ELR (cell line): ENCODE data around the gene BRD1.
A peak's percentile ranks its signal among the peaks of the same experiment; 100 is the strongest.
"Not testable (repeated sequence)": the region's sequence is repeated elsewhere in the genome, so short reads cannot be mapped to it uniquely, and the experiment has no call there.

Source experiments
- DNase-seq: peaks from one replicate; pipeline ENCODE4 v3.0.0-alpha.2; 2015; ENCODE audit warnings: low read depth

BRD1 gene

DNA sequence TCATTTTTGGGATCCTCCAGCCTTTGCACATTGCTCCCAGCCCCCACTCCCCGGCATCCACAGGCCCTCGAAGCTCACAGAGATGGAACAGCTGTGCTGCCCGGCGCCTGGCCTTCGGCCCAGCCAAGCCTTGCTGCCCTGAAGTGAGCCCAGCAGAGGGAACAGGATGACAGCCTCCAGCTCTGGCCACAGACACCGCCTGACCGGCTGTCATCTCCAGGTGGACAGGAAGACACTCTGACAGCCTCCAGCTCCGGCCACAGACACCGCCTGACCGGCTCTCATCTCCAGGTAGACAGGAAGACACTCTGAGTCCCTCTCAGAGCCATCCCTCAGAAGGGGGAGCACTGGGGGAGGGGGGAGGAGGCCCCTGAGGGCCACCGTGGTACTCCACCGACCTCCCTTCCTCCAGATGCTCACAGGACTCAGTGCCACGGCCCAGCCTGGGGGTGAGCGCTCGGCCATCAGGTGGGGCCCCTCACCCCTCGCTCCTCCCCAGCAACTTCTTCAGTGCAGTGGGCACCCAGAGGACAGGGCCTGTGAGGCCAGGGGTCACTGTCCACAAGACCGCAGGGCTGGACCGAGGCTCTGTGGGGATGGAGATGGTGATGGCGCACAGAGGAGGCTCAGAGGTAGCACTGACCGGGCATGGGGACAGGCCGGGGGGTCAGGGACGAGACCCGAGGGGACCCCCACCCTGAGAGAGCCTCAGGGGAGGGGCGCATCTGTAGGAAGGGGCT is 58.6 kb downstream of the BRD1 start:
- DNase-seq, result no peak

DNA sequence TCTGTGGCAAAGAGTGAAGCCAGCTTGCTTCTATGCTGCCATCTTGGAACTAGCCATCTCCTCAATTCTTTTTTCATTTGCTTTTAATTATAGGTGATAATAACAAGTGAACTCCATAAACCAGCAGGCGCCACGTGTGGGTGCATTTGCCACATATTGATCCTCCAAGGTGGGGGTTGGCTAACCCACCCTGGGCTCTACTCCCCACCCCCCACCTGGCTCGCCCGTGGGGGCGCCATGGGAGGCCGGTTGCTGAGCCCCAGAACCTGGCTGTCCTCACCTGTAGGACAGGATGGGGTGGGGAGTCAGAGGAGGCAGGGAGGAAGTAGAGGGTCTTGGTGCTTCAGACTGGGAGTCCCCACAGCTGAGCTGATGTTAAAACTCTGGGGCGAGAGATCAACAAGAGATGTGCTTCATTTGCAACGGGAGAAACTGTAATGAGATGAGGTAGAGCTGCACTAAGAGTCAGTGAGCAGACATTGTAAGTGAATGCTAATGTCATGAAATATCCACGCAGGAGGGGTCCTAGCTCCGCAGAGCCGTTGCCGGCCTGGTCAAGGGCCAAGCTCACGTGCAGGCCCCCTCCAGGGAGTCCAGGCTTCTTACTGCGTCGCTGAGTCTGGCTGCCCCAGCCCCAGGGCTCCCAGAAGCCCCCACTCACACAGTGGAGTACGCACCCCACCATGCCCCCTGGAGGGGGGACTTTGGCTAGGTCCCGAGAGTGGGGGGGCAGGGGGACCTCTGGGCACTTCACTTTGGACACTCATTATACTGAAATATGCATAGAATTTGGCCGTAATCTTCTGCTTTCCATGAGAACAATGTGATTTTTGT is 59.4 kb downstream of the BRD1 start:
- DNase-seq, result no peak

DNA sequence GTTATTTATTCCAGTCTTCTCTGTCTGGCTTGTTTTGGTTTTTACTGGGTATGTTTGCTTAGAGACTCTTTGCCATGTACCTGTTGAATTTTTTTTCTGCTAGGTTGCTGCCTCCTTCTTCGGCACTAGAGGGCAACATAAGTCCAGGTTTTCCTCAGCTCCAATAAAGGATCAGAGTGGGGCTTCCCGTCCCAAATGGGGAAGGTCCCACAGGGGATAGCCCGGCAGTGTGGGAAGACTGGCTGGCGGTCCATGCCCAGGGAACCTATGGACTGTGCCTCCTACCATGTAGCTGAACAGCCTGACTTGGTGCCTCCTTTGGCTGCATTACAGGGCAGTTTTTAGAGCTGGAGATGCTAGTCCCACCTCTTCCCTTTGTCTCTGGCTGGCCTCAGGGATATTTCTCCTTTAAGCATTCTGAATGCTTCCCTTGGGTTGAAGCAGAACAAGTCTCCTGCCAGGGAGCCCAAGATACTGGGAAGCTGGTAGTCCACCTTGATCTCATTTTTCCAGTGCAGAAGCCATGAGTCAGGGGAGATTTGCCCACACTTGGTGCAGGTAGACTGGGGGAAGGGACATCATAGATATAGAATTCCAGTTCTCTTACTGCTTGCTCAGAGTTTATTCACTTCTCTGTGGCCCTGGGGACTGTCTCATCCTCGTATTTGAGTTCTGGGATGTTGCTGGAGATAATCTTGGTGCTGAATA is 60.2 kb downstream of the BRD1 start:
- DNase-seq, result peak; percentile 69

DNA sequence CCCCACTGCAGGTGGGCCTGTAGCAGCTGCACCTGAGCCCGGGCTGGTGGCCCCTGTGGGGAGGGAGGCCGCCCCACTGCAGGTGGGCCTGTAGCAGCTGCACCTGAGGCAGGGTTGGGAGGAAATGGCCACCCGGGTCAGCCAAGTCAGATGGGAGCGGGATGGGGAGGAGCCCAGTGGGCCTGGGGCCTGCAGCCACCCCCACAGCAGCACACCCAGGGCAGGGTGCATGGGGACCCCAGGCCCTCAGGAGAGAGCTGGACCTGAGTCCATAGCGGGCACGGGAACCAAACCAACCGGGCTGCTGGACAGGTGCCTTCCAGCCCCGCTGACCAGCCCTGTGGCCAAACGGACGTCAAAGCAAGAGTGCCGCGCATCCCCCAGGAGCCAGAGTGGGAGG is 61.7 kb downstream of the BRD1 start:
- no peak for DNase-seq

DNA sequence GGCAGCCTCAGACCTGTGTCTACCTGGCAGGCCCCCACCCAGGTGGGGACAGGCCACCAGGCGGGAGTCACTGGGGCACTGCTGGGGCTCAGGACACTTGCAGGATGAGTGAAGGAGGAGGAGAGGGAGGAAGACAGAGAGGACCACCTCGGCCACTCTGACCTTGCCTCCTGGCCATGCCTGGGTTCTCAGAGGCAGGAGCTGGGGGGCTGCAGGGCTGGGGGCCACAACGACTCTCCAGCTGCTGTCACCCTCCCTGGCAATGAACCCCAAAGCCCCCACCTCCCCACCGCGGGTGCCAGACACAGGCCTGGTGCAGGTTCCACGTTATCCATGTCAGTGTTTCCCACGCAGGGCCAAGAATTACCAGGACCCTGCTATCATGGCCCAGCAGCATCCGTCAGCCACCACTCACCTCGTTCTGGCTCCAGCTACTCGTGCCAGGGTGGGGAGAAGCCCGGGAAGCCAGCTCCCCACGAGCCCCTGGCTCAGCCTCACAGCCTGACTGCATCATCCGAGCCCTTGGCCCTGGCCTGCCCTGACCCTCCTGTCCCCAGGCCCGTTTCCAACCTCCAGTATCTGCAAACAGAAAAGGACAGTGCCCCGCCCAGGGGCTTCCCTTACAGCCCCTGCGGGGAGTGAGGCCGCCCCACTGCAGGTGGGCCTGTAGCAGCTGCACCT is 62.4 kb downstream of the BRD1 start:
- DNase-seq, result no peak

DNA sequence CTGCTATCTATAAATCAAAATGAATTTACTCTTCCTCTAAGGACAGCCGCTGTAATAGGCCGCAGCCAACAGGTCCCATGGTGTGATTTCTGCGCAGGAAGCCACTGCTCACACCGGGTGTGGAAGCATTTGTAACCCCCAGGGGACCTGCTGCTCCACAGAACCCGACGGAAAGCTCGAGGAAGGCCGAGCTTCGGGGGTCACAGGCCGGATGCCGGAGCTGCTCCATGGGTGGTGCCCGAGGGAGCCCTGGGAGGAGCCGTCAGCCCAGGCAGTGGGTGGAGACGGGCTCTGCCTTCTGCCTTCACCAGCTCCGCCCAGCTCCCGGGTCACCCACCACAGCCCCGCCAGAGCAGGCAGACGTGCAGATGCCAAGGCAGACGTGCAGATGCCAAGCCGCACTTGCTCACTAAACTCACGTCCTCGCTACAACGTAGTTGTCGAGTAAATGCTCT is 63.5 kb downstream of the BRD1 start:
- DNase-seq, result peak; percentile 24

DNA sequence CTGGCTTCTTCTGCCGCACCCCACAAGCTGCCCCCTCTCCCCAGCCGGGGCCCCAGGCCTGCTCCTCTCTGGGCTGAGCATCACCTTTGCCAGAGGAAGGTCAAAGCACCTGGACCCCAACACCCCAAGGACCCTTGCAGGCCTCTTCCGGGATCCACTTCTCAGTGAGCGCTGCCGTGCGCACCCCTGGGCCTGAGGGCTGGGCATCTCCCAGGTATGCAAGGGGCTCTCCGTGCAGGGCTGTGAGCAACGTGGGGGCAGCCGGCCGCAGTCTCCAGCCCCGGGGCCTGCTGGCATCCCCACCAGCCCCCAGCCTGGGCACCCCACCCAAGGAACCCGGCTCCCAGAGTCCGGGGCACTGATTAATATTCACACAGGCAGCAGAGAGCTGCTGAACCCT is 64.0 kb downstream of the BRD1 start:
- no peak for DNase-seq

DNA sequence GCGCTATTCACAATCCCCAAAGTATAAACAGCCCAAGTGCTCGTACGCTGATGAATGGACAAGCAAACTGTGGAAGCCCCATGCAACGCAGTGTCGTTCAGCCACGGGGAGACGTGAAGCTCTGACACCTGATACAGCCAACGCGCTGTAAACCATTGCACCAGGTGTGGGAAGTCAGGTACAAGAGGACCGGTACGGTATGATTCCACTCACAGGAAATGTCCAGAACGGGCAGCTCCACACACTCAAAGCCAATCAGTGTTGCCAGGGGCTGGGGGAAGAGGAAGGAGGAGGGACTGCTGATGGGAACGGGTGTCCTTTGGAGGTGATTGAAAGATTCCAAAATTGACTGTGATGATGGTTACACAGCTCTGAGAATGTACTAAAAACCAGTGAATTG is 64.5 kb downstream of the BRD1 start:
- DNase-seq, result no peak

DNA sequence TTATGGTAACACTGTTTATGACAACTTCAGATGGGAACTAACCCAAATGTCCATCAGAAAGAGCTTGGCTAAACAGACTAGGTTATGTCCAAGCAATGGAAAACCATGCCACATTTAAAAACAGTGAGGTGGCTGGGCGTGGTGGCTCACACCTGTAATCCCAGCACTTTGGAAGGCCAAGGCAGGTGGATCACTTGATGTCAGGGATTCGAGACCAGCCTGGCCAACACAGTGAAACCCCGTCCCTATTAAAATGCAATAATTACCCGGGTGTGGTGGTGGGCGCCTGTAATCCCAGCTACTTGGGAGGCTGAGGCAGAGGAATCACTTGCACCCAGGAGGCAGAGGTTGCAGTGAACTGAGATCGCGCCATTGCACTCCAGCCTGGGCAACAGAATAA is 65.1 kb downstream of the BRD1 start:
- not testable (repeated sequence) for DNase-seq

DNA sequence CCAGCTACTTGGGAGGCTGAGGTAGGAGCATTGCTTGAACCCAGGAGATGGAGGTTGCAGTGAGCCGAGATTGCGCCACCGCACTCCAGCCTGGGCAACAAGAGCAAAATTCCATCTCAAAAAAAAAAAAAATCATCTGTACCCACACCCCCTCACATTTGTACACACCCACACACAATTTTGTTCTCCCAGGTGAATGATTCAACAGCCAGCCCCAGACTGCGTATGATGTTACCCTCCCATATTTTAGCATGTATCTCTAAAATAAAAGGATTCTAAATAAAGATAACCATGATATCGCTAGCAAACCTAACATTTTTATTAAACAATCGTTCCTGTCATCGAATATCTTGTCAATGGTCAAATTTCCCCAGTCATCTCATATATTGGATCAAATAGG is 65.8 kb downstream of the BRD1 start:
- DNase-seq, result no peak

DNA sequence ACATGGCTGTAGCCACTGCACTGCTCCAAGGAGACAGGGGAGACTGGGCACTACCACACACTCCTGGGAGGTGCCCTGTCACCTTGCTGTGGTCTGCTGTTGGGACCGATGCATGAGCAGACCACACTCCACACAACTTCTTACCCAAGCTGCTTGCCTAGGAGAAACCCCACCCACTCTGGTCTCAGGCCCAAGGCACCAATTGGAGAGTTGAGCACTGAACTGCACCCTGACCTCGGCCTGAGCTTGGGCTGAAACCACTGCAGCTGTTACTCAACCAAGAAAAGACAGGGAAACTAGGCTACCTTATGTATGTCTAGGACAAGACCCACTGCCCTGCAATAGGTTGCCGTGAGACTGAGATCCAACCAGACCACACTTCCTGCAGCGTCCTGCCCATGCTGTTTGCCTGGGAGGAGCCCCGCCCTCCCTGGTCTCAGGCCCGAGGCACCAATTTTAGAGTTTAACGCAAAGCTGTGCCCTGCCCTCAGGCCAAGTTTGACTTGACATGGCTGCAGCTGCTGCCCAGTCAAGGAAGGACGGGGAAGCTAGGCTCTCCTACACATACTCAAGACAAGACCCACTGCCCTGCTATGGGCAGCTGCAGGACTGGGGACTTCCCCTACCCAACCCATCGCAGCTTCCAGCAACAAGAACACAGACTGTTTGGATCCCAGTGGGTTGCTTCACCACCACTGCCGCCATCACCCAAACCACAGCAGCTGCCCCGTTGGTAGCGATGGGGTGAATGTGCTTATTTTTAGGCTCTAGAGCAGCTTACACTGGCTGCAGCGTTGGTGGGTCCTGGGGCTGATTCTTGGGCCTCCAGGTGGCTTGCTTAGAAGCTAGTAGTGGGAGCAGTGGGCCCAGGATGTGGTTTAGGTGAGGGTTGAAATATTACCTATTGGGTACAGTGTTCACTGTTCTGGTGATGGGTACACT is 66.8 kb downstream of the BRD1 start:
- no peak for DNase-seq

DNA sequence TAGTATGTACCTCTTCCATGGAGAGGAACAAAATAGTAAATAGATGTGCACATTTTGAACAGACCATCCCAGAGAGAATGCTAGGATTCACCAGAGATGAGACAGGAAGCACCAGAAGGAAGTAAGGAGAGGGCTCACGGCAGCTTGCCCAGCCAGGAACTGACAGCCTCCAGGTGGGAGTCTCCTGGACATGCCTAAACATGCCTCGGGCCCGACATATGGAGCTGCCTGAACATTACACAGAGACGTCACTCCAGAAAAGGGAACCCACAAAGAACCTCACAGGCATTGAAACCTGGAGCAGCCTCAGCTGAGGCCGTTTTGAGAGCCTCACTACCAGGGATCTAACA is 67.4 kb downstream of the BRD1 start:
- no peak for DNase-seq

DNA sequence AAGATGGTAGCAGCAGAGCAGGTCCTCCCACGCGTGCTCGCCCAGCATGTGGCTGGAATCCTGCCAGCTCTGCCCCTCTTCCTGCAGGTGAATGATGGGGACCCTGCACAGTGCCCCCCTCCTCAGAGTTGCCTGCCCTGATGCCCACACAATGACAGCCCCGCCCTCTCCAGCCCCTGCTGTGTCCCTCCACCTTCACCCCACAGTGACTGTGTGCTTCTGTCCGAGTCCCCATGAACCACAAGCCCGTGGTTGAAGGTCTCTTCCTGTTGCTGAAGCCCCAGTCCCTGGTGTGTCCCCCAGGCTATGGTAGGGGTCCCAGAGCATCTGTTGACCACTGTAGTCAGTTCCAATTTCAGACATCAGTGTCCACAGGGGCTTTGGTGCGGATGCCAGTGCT is 71.0 kb downstream of the BRD1 start:
- DNase-seq, result no peak

DNA sequence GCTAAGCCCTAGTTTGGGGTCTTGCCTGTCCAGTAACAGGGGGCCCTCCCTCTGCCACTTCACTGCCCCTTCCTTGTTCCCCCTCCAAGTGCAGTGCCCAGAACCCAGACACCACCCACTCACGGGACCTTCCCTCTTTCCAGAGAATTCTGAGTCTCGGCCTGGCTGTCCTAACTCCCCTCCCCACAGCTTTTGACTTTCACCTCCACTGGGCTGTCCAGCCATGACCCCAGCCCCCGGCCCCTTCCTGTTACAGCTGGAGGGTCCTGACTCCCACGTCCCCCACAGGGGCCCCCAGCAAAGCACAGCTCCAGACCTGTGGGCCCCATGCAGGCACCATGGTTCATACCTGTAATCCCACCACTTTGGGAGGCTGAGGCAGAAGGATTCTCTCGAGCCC is 71.5 kb downstream of the BRD1 start:
- no peak for DNase-seq

DNA sequence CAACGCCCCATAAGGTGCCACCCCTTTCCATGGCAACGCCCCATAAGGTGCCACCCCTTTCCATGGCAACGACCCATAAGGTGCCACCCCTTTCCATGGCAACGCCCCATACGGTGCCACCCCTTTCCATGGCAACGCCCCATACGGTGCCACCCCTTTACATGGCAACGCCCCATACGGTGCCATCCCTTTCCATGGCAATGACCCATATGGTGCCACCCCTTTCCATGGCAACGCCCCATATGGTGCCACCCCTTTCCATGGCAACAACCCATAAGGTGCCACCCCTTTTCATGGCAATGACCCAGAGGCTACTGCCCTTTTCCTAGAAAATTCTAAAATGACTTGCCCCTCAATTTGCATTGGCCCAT is 72.1 kb downstream of the BRD1 start:
- no peak for DNase-seq

DNA sequence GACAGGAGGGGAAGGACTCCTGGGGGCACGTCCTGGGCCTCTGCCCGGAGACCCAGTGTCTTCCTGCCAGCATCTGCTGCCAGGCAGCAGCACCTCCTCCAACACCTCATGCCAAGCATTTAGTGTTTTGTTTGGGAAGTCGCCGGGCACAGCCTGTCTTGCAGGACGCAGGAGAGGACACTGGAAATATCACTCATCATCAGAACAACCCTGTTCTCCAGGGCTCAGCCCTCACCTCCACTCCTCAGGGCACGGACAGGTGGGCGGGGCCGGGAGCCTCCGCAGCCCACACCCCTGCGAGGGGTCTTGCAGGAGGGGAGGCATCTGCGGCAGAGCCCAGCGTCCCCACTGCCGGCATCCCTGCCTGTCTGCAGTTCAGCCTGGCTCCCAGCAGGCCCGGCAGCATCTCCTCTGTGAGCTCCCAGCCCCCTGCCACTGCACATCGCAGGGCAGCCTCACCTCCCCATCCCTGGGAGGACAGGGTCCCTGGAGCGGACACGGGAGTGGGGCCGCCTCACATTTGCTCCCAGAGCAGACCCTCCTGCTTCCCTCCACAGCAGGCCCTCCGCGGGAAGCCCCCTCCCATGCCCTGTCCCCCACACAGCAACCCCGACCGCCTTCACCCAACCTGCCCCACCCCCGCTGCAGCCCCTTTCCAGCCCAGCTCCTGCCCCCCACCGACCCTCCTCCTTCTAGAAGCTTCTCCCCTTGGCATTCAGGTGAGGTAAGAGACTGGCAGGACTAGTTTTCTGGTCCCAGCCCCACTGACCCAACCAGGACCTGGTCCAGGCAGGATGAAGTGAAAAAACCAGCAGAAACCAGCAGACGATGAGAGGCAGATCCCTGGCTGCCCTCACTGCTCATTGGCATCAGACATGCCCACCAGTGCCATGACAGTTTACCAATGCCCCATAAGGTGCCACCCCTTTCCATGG is 72.7 kb downstream of the BRD1 start:
- no peak for DNase-seq

DNA sequence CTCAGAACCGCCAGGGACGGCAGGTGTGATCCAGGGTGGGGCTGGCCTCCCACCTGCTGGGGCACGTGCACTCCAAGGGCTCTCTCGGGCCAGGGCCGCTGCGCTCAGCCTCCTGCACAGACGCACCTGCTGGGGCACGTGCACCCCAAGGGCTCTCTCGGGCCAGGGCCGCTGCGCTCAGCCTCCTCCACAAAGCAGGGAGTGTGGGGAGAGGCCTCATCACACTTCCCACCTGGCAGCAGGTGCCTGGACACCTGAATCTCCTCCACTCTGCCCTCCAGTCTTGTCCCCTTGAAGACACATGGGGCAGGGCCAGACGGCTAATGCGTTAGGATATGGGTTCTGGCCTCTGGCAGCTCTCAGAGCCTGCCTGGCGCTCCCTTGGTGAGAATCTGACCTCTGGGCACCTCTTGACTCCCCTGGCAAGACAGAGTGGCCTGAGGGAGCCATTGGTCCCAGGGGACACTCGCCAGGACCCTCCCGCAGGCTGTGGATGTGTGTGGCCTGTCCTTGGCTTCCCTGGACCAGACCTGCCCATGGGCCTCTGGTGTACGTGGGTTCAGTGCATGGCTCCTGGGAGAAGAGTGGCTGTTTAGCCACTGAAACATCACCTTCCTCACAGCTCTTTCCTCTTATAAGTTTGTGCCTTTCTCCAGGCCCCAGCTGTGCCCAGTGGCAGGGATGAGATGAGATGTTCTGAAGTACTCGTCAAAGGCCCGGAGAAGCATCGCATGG is 73.5 kb downstream of the BRD1 start:
- no peak for DNase-seq

DNA sequence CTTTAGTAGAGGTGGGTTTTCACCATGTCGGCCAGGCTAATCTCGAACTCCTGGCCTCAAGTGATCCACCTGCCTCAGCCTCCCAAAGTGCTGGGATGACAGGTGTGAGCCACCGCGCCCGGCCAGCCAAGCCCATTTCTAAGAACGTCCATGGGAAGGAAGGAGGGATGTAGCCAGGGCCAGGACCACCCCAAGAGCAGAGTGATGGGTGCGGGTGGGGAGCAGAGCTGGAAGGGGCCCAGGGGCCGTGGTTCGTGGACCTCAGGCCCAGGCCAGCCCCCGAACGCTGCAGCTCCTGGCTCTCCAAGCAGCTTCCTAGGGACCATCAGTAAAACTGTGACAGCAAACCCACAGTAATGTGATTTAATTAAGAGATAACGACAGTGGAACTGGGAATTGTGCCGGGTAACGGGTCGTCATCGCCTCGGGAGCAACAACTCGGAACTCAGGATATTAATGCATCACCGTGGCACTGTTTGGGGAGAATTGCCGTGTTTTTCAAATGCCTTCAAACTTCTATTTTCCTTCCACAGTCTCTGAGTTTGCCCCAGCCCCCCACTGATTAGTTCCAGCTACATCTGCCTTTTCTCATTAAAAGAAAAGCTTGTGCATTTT is 74.3 kb downstream of the BRD1 start:
- DNase-seq, result no peak

DNA sequence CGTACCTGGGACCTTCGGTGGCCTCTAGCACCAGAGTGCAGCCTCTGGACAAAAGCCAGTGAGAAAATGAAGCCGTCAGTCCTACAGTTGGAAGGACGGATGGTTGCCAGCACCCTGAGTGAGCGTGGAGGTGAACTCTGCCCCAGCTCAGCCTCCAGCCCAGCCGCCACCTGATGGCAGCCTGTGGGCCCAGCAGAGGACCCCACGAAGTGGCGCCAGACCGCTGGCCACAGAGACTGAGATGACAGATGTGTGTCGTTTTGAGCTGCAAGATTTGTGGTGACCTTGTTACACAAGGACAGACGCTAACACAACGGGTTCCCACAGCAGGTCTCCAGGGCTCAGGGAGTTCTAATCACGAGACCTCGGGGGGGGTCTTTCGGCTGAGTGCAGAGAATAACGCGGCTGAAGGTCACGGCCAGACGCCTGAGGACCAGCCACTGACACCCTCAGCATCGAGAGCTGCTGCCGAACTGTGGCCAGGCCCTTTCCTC is 75.0 kb downstream of the BRD1 start:
- DNase-seq, result no peak
